PC-9 (cell line): Measurements from ENCODE around the gene SREK1. TPM values are rescaled to one million over a fixed set of nuclear protein-coding genes. Genes with fewer than 3 reads are reported as not detected.

Source experiments
- BruUV-seq: library from RNA; stranded (reverse); fragments of 400-500 nt; replicated peaks from 2 replicates; lab custom pipeline; 2021; lab: Mats Ljungman, UMichigan
- CTCF ChIA-PET: fragments of 300-600 bp; sonication (Branson Sonifier 250); formaldehyde crosslinking; loops from one replicate; lab custom pipeline; 2022; ENCODE audit warnings: antibody characterized with exemption; lab: Charles Lee
- POLR2A ChIA-PET: fragments of 300-600 bp; sonication (Branson Sonifier 250); formaldehyde crosslinking; loops from one replicate; lab custom pipeline; 2022; ENCODE audit warnings: antibody characterized with exemption; ENCODE audit not compliant: unreplicated experiment; lab: Charles Lee
- DNase-seq, 2 experiments: peaks; one replicate each; pipeline versions ENCODE4 v3.0.0 to v3.0.0-alpha.2; 2015 to 2022; ENCODE audit warnings: mixed read lengths in 1 of 2
- H2AFZ ChIP-seq: fragments of 200-600 bp; sonication (generic); 2 replicates; pipeline ENCODE4 v1.8.1; 2017; ENCODE audit warnings: antibody characterized with exemption
- H3F3A ChIP-seq: fragments of 200-600 bp; sonication (generic); 2 replicates; pipeline ENCODE4 v1.8.1; 2017; ENCODE audit warnings: antibody characterized with exemption, mild to moderate bottlenecking, low read depth; ENCODE audit not compliant: insufficient read depth
- H3K27ac ChIP-seq: fragments of 200-600 bp; sonication (generic); 2 replicates; pipeline ENCODE4 v1.6.1; 2016; ENCODE audit warnings: mixed run types
- H3K27me3 ChIP-seq: fragments of 200-600 bp; sonication (generic); 2 replicates; pipeline ENCODE4 v1.6.1; 2016; ENCODE audit warnings: low read depth, mixed run types; ENCODE audit not compliant: insufficient read depth
- H3K36me3 ChIP-seq: fragments of 200-600 bp; sonication (generic); 2 replicates; pipeline ENCODE4 v1.6.1; 2016; ENCODE audit warnings: low read depth, mixed run types
- H3K4me1 ChIP-seq: fragments of 200-600 bp; sonication (generic); replicated peaks from 2 replicates; pipeline ENCODE4 v1.6.1; 2016; ENCODE audit warnings: mixed run types; ENCODE audit not compliant: insufficient read depth
- H3K4me2 ChIP-seq: fragments of 200-600 bp; sonication (generic); 2 replicates; pipeline ENCODE4 v1.6.1; 2017; ENCODE audit warnings: mixed run types
- H3K4me3 ChIP-seq: fragments of 200-600 bp; sonication (generic); 2 replicates; pipeline ENCODE4 v1.6.1; 2016; ENCODE audit warnings: mixed run types
- H3K79me2 ChIP-seq: fragments of 200-600 bp; sonication (generic); 2 replicates; pipeline ENCODE4 v1.6.1; 2017; ENCODE audit warnings: low read depth, mixed run types
- H3K9me2 ChIP-seq: fragments of 200-600 bp; sonication (generic); 2 replicates; pipeline ENCODE4 v1.8.1; 2017; ENCODE audit warnings: mild to moderate bottlenecking; ENCODE audit not compliant: insufficient read depth
- H3K9me3 ChIP-seq: fragments of 200-600 bp; sonication (generic); 2 replicates; pipeline ENCODE4 v1.8.1; 2016; ENCODE audit warnings: low read depth; ENCODE audit not compliant: insufficient read depth
- H4K20me1 ChIP-seq: fragments of 200-600 bp; sonication (generic); 2 replicates; pipeline ENCODE4 v1.8.1; 2017; ENCODE audit not compliant: insufficient read depth
- EZH2 ChIP-seq: fragments of 200-600 bp; sonication (generic); IDR thresholded peaks from 2 replicates; pipeline ENCODE4 v1.8.0; 2017; ENCODE audit warnings: antibody characterized with exemption, low read depth
- intact Hi-C: fragments of 100-400 bp; cut with micrococcal nuclease; formaldehyde crosslinking; loops from one replicate; pipeline ENCODE4 v1.10.0; 2022; ENCODE audit not compliant: unreplicated experiment
- total RNA-seq: library from RNA; stranded (reverse); gene quantifications from 2 replicates; pipeline ENCODE4 v1.2.3, GENCODE V29; 2021
- TF ChIP-seq, protein P1 (sequence below): fragments of 200-600 bp; sonication (generic); conservative IDR thresholded peaks from 2 replicates; pipeline ENCODE4 v1.6.1; 2017; ENCODE audit warnings: mixed run types, antibody characterized with exemption, mild to moderate bottlenecking, moderate library complexity

Gene SREK1
- total RNA-seq, 1 experiment from 2014 or later: 73.8 TPM

DNA sequence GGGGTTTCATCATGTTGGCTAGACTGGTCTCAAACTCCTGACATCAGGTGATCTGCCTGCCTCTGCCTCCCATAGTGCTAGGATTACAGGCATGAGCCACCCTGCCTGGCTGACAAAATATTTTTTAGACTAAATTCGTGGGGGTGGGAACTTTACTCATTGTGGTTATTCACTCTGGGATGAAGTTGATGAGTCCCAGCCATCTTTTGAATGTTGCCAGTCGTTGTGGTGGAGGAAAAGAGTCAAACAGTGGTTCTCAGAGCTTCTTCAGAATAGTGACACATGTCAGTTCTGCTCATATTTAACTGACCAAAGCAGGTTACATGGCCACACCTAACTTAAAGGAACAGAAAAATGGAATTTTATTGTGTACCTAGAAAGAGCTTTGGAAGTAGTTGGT, 6.9 kb downstream of the SREK1 start:
- no peak overlapping the region for H2AFZ ChIP-seq
- ChIA-PET POLR2A (no interaction called here), CTCF (no interaction called here)
- no peak overlapping the region for H3K27ac ChIP-seq
- intact Hi-C loops: no loop called here
- no peak for DNase-seq
- H3K27me3 ChIP-seq: no peaks in the 10 kb centered on the region
- H3K9me2 ChIP-seq: no peaks in the 10 kb centered on the region
- H3K79me2 ChIP-seq: peaks cover 100% of the 10 kb centered on the region
- peaks cover 21% of the 10 kb centered on the region for H3K4me1 ChIP-seq
- H3K4me2 ChIP-seq: no peak overlapping the region
- BruUV-seq: no TSS peak
- H3K9me3 ChIP-seq: no peaks in the 10 kb centered on the region; the same call in 1 of the 2 replicates
- H3K4me3 ChIP-seq: no peak overlapping the region
- peaks cover 57% of the 10 kb centered on the region for H4K20me1 ChIP-seq
- H3F3A ChIP-seq: peaks cover 12% of the 10 kb centered on the region
- H3K36me3 ChIP-seq: peaks cover 26% of the 10 kb centered on the region
- TF ChIP-seq, protein P1, sequence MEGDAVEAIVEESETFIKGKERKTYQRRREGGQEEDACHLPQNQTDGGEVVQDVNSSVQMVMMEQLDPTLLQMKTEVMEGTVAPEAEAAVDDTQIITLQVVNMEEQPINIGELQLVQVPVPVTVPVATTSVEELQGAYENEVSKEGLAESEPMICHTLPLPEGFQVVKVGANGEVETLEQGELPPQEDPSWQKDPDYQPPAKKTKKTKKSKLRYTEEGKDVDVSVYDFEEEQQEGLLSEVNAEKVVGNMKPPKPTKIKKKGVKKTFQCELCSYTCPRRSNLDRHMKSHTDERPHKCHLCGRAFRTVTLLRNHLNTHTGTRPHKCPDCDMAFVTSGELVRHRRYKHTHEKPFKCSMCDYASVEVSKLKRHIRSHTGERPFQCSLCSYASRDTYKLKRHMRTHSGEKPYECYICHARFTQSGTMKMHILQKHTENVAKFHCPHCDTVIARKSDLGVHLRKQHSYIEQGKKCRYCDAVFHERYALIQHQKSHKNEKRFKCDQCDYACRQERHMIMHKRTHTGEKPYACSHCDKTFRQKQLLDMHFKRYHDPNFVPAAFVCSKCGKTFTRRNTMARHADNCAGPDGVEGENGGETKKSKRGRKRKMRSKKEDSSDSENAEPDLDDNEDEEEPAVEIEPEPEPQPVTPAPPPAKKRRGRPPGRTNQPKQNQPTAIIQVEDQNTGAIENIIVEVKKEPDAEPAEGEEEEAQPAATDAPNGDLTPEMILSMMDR: no peak
- TF ChIP-seq EZH2: no peak

DNA sequence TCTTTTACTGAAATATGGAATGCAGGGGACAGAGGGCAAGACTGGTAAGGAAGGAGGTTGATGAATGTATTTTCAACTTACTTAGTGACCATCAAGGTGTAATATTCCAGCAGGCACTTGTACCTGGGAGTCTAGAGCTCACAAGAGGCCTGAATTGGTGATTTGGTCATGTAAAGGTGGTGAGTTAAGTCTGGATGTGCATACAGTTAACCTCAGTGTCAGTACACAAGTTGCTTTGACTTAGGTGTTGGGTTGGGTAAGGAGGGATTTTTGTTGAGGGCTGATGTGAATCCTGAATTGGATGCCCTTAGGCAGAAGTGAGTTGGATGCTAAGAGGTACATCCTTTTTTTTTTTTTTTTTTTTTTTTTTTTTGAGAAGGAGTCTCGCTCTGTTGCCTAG, 7.4 kb downstream of the SREK1 start:
- intact Hi-C loops: no loop called here

DNA sequence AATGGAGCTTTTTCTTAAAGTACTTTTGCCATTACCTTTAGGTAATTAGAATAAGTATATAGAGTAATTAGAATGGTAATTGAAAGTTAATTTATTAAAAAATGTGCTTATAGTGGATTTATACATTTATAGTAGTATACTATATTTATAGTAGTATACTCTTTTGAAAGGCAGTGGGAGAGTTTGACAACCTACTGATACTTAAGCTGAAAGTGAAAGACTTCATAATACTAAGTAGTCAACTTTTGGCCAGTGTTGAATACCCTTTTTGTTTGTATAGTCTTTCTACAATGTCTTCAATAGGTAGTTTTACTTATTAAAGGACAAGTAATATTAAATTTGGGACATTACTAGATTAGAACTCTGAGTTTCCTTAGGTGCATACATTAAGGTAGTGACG, 12.9 kb downstream of the SREK1 start:
- no peaks in the 10 kb centered on the region for H3K4me1 ChIP-seq
- H3K27me3 ChIP-seq: no peaks in the 10 kb centered on the region
- no peaks in the 10 kb centered on the region for H3K9me2 ChIP-seq
- no TSS peak for BruUV-seq
- TF ChIP-seq, protein P1: no peak
- TF ChIP-seq EZH2: no peak
- no peaks in the 10 kb centered on the region for H3K9me3 ChIP-seq
- H2AFZ ChIP-seq: no peak overlapping the region
- H4K20me1 ChIP-seq: peaks cover 24% of the 10 kb centered on the region
- no peak overlapping the region for H3K4me3 ChIP-seq
- peaks cover 48% of the 10 kb centered on the region for H3K36me3 ChIP-seq
- no peak overlapping the region for H3K27ac ChIP-seq
- ChIA-PET CTCF (no interaction called here), POLR2A (no interaction called here)
- no peak overlapping the region for H3K4me2 ChIP-seq
- no peak for DNase-seq
- H3F3A ChIP-seq: peaks cover 7% of the 10 kb centered on the region; the same call in 1 of the 2 replicates
- intact Hi-C loops: no loop called here
- H3K79me2 ChIP-seq: peaks cover 68% of the 10 kb centered on the region

More for the DNA sequence above, 7.4 kb downstream of the SREK1 start:
- peaks cover 12% of the 10 kb centered on the region for H3F3A ChIP-seq
- ChIA-PET POLR2A (no interaction called here), CTCF (no interaction called here)
- H3K4me2 ChIP-seq: no peak overlapping the region
- H3K9me2 ChIP-seq: no peaks in the 10 kb centered on the region
- H3K27ac ChIP-seq: no peak overlapping the region
- BruUV-seq: no TSS peak
- H3K9me3 ChIP-seq: no peaks in the 10 kb centered on the region; the same call in 1 of the 2 replicates
- peaks cover 100% of the 10 kb centered on the region for H3K79me2 ChIP-seq
- peaks cover 17% of the 10 kb centered on the region for H3K4me1 ChIP-seq
- H3K27me3 ChIP-seq: no peaks in the 10 kb centered on the region
- peaks cover 26% of the 10 kb centered on the region for H3K36me3 ChIP-seq
- no peak for DNase-seq
- H2AFZ ChIP-seq: no peak overlapping the region
- no peak overlapping the region for H3K4me3 ChIP-seq
- peaks cover 53% of the 10 kb centered on the region for H4K20me1 ChIP-seq
- no peak for TF ChIP-seq EZH2
- TF ChIP-seq, protein P1: no peak
